Activated naive CD8-positive, alpha-beta T cell treated with anti-CD3 and anti-CD28 coated beads, Interleukin-2, amount 50 U/mL, for 24 hours (primary cell): ENCODE measurements around the gene IL2RG.
A peak's percentile ranks its signal among the peaks of the same experiment; 100 is the strongest.

ENCODE experiments used
- ATAC-seq: fragments of 150-1000 bp; cut with Tn5 transposase; one replicate; pipeline ENCODE4 v1.10.0; 2021
- DNase-seq: peaks from one replicate; pipeline ENCODE4 v3.0.0; 2021
- H3K27ac Mint-ChIP-seq: one replicate; pipeline ENCODE4 v1.8.0; 2021; ENCODE audit warnings: mild to moderate bottlenecking, mixed read lengths
- H3K27me3 Mint-ChIP-seq: one replicate; pipeline ENCODE4 v1.8.0; 2021; ENCODE audit warnings: mixed read lengths
- H3K36me3 Mint-ChIP-seq: one replicate; pipeline ENCODE4 v1.8.0; 2021; ENCODE audit warnings: low read depth, mixed read lengths
- H3K4me1 Mint-ChIP-seq: one replicate; pipeline ENCODE4 v1.8.0; 2021; ENCODE audit warnings: mixed read lengths
- H3K4me3 Mint-ChIP-seq: one replicate; pipeline ENCODE4 v1.8.0; 2021; ENCODE audit warnings: mild to moderate bottlenecking, moderate library complexity, mixed read lengths
- H3K9me3 Mint-ChIP-seq: one replicate; pipeline ENCODE4 v1.8.0; 2021; ENCODE audit warnings: mixed read lengths

IL2RG gene

GRCh38 chrX:71068044-71068918 lies 43.1 kb downstream of the IL2RG start, which contains the start of gene SNX12:
SNX12 (minus strand) TSS chrX:71068334; CDS start chrX:71068306, 28 bp downstream.
- Mint-ChIP-seq H3K4me1 (peaks cover 16% of the 10 kb centered on the region), H3K4me3 (peak within 1 kb of the TSS; percentile 97), H3K36me3 (peaks cover 2% of the 10 kb centered on the region), H3K27me3 (no peaks in the 10 kb centered on the region), H3K9me3 (no peaks in the 10 kb centered on the region), H3K27ac (peak within 1 kb of the TSS; percentile 94)
- ATAC-seq, result peak; percentile 97
- peak; percentile 81 for DNase-seq

- ATAC-seq, result no peak
- DNase-seq, result no peak
- Mint-ChIP-seq H3K9me3 (no peaks in the 10 kb centered on the region), H3K27ac (peak overlapping the region; percentile 94), H3K27me3 (no peaks in the 10 kb centered on the region), H3K4me3 (peak overlapping the region; percentile 97), H3K36me3 (peaks cover 5% of the 10 kb centered on the region), H3K4me1 (peaks cover 16% of the 10 kb centered on the region)
Measured at GRCh38 chrX:71067712-71068043, 43.7 kb downstream of the IL2RG start.

- peak overlapping the region; percentile 35 for H3K27ac Mint-ChIP-seq
- ATAC-seq, result no peak
- H3K4me1 Mint-ChIP-seq, result peaks cover 16% of the 10 kb centered on the region
- no peaks in the 10 kb centered on the region for H3K27me3 Mint-ChIP-seq
- H3K36me3 Mint-ChIP-seq, result peaks cover 8% of the 10 kb centered on the region
- no peaks in the 10 kb centered on the region for H3K9me3 Mint-ChIP-seq
- no peak for DNase-seq
- peak overlapping the region; percentile 97 for H3K4me3 Mint-ChIP-seq
Measured at GRCh38 chrX:71067089-71067488, 44.3 kb downstream of the IL2RG start.

DNA sequence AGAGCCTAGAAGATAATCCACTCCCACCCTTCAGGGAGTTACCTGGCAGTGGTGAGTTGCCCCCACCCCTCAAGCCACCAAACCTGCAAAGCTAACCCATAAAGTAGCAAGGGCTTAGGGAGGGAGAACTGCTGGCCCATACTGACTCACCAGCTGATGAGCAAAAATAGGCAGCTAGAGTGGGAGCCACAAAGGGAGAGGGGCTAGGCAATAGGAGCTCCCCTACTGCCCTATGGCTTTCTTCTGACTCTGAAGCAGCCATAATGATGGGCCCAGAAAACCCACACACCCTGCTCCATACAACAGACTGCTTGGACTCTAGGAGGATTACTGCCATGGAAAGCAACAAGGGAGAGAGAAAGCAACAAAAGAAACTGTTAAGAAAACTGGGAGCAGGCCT lies 51.2 kb downstream of the IL2RG start:
- Mint-ChIP-seq H3K36me3 (peaks cover 29% of the 10 kb centered on the region), H3K27me3 (no peaks in the 10 kb centered on the region), H3K9me3 (no peaks in the 10 kb centered on the region), H3K4me1 (peaks cover 48% of the 10 kb centered on the region), H3K4me3 (no peak overlapping the region), H3K27ac (no peak overlapping the region)
- peak; percentile 54 for ATAC-seq
- no peak for DNase-seq

DNA sequence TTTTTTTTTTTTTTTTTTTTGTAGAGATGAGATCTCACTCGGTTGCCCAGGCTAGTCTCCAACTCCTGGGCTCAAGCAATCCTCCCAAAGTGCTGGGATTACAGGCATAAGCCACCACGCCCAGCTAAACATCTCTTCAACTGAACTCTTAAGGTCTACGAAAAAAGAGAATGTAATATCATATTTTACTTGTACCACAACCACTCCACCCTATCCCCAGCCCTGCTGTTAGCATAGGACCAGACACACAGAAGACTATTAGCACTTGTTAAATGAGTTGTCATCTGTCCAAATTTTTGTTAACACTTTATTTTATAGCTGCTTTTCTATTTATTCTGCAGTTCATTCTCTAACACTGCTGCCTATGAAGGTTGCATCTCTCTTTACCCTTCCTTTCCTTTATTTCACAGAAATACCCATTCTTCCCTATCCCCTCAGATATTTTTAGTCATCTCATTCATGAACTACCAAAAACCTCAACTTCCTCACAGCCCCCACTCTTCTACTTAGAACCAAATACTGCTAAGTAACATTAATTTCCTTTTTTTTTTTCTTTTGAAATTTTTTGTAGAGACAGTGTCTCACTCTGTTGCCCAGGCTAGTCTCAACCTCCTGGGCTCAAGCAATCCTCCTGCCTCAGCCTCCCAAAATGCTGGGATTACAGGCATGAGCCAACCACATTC lies 53.4 kb downstream of the IL2RG start:
- peak overlapping the region; percentile 26 for H3K27ac Mint-ChIP-seq
- H3K4me3 Mint-ChIP-seq, result no peak overlapping the region
- ATAC-seq, result no peak
- peaks cover 42% of the 10 kb centered on the region for H3K4me1 Mint-ChIP-seq
- no peaks in the 10 kb centered on the region for H3K9me3 Mint-ChIP-seq
- no peak for DNase-seq
- H3K36me3 Mint-ChIP-seq, result peaks cover 27% of the 10 kb centered on the region
- H3K27me3 Mint-ChIP-seq, result no peaks in the 10 kb centered on the region
